ENCODE measurements around the gene ACSBG1.
A peak's percentile ranks its signal among the peaks of the same experiment; 100 is the strongest.

ACSBG1 gene

GRCh38 chr15:78243058-78243457 lies 8.7 kb upstream of the ACSBG1 start:
- DNase-seq (ENCODE audit: low read depth), result no peak
- no peak overlapping the region for H3K4me3 ChIP-seq (ENCODE audit: low read length)
- no peak for TF ChIP-seq CTCF (IDR thresholded peaks at IDR 0.05; ENCODE audit: insufficient read depth, low read depth, low read length, missing control alignments)

DNA sequence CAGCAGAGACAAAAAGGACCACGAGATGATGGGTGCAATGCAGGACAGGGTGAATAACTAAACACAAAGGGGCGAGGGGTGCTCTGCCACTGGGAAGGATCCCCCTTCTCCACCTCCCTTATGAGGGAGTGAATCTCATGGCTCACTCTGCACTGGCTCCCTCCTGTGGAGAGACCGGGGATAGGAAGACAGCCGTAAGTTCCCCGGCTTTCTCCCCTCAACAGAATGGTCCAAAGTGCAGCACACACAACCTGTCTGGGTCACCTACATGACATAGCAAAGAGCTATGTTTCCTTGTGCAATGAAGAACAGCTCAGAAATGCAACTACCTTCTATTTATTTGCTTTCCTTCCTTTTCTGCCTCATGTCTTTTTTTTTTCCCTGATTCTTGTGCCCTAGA lies 7.8 kb upstream of the ACSBG1 start:
- no peak overlapping the region for H3K4me3 ChIP-seq (ENCODE audit: low read length)
- peak; percentile 38 for TF ChIP-seq CTCF (IDR thresholded peaks at IDR 0.05; ENCODE audit: insufficient read depth, low read depth, low read length, missing control alignments)
- peak; percentile 17 for DNase-seq (ENCODE audit: low read depth)

- H3K4me3 ChIP-seq (ENCODE audit: low read length), result no peak overlapping the region
Observed at GRCh38 chr15:78241017-78241416, 6.7 kb upstream of the ACSBG1 start.

DNA sequence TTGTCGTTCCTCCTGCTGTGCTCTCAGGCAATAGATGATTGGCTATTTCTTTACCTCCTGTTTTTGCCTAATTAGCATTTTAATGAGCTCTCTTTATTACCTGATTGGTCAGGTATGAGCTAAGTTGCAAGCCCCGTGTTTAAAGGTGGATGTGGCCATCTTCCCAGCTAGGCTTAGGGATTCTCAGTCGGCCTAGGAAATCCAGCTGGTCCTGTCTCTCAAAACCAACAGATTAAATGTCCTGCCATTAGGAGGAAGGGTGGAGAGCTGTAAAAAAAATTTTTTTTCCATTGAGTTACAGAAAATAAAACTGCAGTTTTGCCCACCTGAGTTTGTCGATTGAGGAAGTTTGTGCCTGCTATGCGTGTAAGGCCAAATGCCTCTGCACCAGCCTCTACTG lies 5.4 kb upstream of the ACSBG1 start:
- no peak for TF ChIP-seq CTCF (IDR thresholded peaks at IDR 0.05; ENCODE audit: insufficient read depth, low read depth, low read length, missing control alignments)
- no peak for DNase-seq (ENCODE audit: low read depth)
- H3K4me3 ChIP-seq (ENCODE audit: low read length), result no peak overlapping the region

More at GRCh38 chr15:78241017-78241416, 6.7 kb upstream of the ACSBG1 start:
- TF ChIP-seq CTCF (IDR thresholded peaks at IDR 0.05; ENCODE audit: insufficient read depth, low read depth, low read length, missing control alignments), result peak; percentile 84
- DNase-seq (ENCODE audit: low read depth), result peak; percentile 76

GRCh38 chr15:78237146-78237545 lies 2.8 kb upstream of the ACSBG1 start:
- DNase-seq (ENCODE audit: low read depth), result no peak
- TF ChIP-seq CTCF (IDR thresholded peaks at IDR 0.05; ENCODE audit: insufficient read depth, low read depth, low read length, missing control alignments), result no peak
- no peak overlapping the region for H3K4me3 ChIP-seq (ENCODE audit: low read length)

DNA sequence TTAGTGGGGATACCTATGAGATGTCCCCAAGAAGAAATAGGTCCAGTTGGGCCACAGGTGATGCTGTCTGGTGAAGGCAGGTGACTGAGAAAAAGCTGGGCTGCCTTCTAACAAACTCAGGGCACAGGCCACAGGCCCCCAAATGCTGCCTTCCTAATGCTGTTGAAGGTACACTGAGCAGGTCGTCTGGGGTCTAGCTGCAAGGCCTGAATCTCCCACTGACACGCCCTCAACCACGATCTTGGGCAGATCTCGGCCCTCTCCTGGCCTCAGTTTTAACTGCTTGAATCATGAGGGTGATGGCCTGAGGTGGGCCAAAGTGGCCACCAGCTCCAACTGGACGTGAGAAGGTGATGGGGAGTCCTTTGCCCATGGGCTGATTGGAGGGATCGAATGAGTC lies 2.1 kb upstream of the ACSBG1 start:
- TF ChIP-seq CTCF (IDR thresholded peaks at IDR 0.05; ENCODE audit: insufficient read depth, low read depth, low read length, missing control alignments), result no peak
- H3K4me3 ChIP-seq (ENCODE audit: low read length), result no peak overlapping the region
- no peak for DNase-seq (ENCODE audit: low read depth)

- TF ChIP-seq CTCF (IDR thresholded peaks at IDR 0.05; ENCODE audit: insufficient read depth, low read depth, low read length, missing control alignments), result no peak
- no peak overlapping the region for H3K4me3 ChIP-seq (ENCODE audit: low read length)
- no peak for DNase-seq (ENCODE audit: low read depth)
Observed at GRCh38 chr15:78233496-78233895, 869 bp downstream of the ACSBG1 start.
